NCI-H2227 treated with DMSO at 0.1 percent for 48 hours (cell line): Measurements from ENCODE around the gene LRRC9.
"Not testable (repeated sequence)": the region's sequence is repeated elsewhere in the genome, so short reads cannot be mapped to it uniquely, and the experiment has no call there.

Experiments used
- DNase-seq: peaks from one replicate; lab custom pipeline; 2025; lab: John Stamatoyannopoulos, UW

Gene LRRC9

GRCh38 chr14:59919570-59920377 lies at the start of gene LRRC9:
LRRC9 (plus strand) TSS chr14:59920144.
- DNase-seq = peak; percentile 86

GRCh38 chr14:59870277-59871165 lies 49.4 kb upstream of the LRRC9 start, which contains the start of gene RTN1:
RTN1 (minus strand) TSS chr14:59870776; CDS start chr14:59870630, 146 bp downstream.
- DNase-seq = peak; percentile 26

GRCh38 chr14:59871166-59871495 lies 48.8 kb upstream of the LRRC9 start:
- no peak for DNase-seq

GRCh38 chr14:59882957-59883356 lies 37.0 kb upstream of the LRRC9 start:
- DNase-seq = no peak

GRCh38 chr14:59890676-59891075 lies 29.3 kb upstream of the LRRC9 start:
- DNase-seq = peak; percentile 26

- DNase-seq = no peak
Observed at GRCh38 chr14:59895721-59896120, 24.2 kb upstream of the LRRC9 start.

GRCh38 chr14:59897757-59898383 lies 22.1 kb upstream of the LRRC9 start:
- peak; percentile 26 for DNase-seq

- no peak for DNase-seq
Observed at GRCh38 chr14:59900556-59900955, 19.4 kb upstream of the LRRC9 start.

- DNase-seq = no peak
Observed at GRCh38 chr14:59904184-59904583, 15.8 kb upstream of the LRRC9 start.

- DNase-seq = no peak
Observed at GRCh38 chr14:59905188-59905587, 14.8 kb upstream of the LRRC9 start.

- DNase-seq = no peak
Observed at GRCh38 chr14:59912443-59912842, 7.5 kb upstream of the LRRC9 start.

- no peak for DNase-seq
Observed at GRCh38 chr14:59913187-59913586, 6.8 kb upstream of the LRRC9 start.

- DNase-seq = peak; percentile 34
Observed at GRCh38 chr14:59918824-59919569, 947 bp upstream of the LRRC9 start.

GRCh38 chr14:59920378-59920683 lies 387 bp downstream of the LRRC9 start:
- no peak for DNase-seq

- no peak for DNase-seq
Observed at GRCh38 chr14:59925797-59926196, 5.9 kb downstream of the LRRC9 start.

- no peak for DNase-seq
Observed at GRCh38 chr14:59926534-59926933, 6.6 kb downstream of the LRRC9 start.

- DNase-seq = no peak
Observed at GRCh38 chr14:59931237-59931636, 11.3 kb downstream of the LRRC9 start.

GRCh38 chr14:59936145-59936544 lies 16.2 kb downstream of the LRRC9 start:
- no peak for DNase-seq

- no peak for DNase-seq
Observed at GRCh38 chr14:59939828-59940227, 19.9 kb downstream of the LRRC9 start.

GRCh38 chr14:59942296-59942862 lies 22.4 kb downstream of the LRRC9 start:
- DNase-seq = not testable (repeated sequence)

- no peak for DNase-seq
Observed at GRCh38 chr14:59944909-59945308, 25.0 kb downstream of the LRRC9 start.

GRCh38 chr14:59952141-59952540 lies 32.2 kb downstream of the LRRC9 start:
- not testable (repeated sequence) for DNase-seq
